Testis (tissue), 2 donors: ENCODE data around the gene FLRT3.

ENCODE experiments used
- CTCF ChIP-seq, 3 experiments: fragments of 450-650 bp in 2 of 3; fragments of 200-600 bp in 1 of 3; sonication (generic) in 1 of 3; IDR thresholded peaks; one replicate each; pipeline ENCODE4 v1.5.1; 2016 to 2019; ENCODE audit warnings: antibody characterized with exemption in 3 of 3, mild to moderate bottlenecking in 2 of 3, moderate library complexity in 1 of 3
- POLR2A ChIP-seq: fragments of 450-650 bp; IDR thresholded peaks from one replicate; pipeline ENCODE4 v1.6.1; 2017; ENCODE audit warnings: antibody characterized with exemption, mild to moderate bottlenecking, moderate library complexity

GRCh38 chr20:14386726-14387125, 49.3 kb upstream of the FLRT3 start:
- TF ChIP-seq CTCF (IDR thresholded peaks at IDR 0.05): no peak
- no peak for TF ChIP-seq POLR2A
